IPS-11a (cell line): Measurements from ENCODE around the gene SPIN2B.
A peak's percentile ranks its signal among the peaks of the same experiment; 100 is the strongest.
"Not testable (repeated sequence)": the region's sequence is repeated elsewhere in the genome, so short reads cannot be mapped to it uniquely, and the experiment has no call there.

Source experiments
- H3K4me3 ChIP-seq: one replicate; pipeline ENCODE4 v1.5.1; 2013; ENCODE audit warnings: low read depth, low read length, control low read depth

The SPIN2B gene

GRCh38 chrX:57121162-57121755 is at the start of gene SPIN2B:
Gene SPIN2B, minus strand, starts transcription at chrX:57121548.
- H3K4me3 ChIP-seq: peak within 1 kb of the TSS; percentile 50

- H3K4me3 ChIP-seq: no peak overlapping the region
These were observed 35.2 kb upstream of the SPIN2B start for GRCh38 chrX:57156397-57157049.

DNA sequence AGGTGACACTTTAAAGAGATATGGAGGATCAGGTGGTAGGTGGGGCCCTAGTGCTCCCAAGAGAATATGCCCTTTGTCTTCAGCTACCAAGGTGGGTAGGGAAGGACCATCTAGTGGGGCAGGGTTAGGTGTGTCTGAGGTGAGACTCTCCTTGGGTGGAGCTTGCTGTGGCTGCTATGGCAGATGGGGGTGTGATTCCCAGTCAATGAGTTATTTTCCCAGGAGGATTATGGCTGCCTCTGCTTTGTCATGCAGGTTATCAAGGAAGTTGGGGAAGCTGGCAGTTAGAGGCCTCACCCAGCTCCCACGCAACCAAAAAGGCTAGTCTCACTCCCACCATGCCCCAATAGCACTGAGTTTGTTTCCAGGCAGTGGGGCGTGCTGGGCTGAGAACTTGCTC is 33.8 kb upstream of the SPIN2B start:
- H3K4me3 ChIP-seq: no peak overlapping the region

GRCh38 chrX:57152222-57152621 is 30.9 kb upstream of the SPIN2B start:
- not testable (repeated sequence) for H3K4me3 ChIP-seq

DNA sequence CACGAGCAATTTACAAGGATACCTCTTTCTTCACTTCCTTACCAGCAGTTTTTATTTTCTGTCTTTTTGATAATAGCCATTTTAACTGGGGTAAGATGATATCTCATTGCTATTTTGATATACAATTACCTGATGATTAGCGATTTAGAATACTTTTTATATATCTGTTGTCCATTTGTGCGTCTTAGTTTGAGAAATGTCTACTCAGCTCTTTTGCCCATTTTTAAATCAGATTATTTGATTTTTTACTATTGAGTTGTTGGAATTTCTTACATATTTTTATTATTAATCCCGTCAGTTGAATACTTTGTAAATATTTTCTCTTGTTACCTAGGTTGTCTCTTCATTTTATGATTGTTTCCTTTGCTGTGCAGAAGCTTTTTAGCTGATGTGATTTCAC is 17.3 kb upstream of the SPIN2B start:
- no peak overlapping the region for H3K4me3 ChIP-seq

GRCh38 chrX:57137501-57137900 is 16.2 kb upstream of the SPIN2B start:
- H3K4me3 ChIP-seq: peak overlapping the region; percentile 24

GRCh38 chrX:57137073-57137472 is 15.7 kb upstream of the SPIN2B start, which contains the start of gene SPIN2A:
Gene SPIN2A, minus strand, starts transcription at chrX:57137397. Its CDS starts 800 bp downstream, at chrX:57136597.
- H3K4me3 ChIP-seq: peak within 1 kb of the TSS; percentile 24

DNA sequence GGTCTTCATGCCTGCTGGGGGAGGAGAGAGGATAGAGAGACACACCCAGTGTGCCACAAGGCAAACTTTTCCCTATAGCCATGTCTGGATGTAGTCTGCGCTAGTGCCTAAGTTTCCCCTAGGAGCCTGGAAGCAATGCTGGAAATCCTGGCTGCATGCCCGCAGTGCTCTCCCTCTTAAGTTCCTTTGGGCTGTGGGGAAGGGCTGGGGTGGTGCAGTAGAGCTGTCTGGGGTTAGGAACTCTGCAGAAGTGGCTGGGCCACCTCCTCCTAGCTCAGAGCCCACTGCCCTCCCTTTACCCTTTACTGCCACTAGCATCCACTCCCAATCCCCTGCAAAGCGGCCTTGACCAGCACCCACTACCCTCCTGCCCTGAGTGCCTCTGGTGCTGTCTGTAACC is 15.2 kb upstream of the SPIN2B start:
- not testable (repeated sequence) for H3K4me3 ChIP-seq

- H3K4me3 ChIP-seq: no peak overlapping the region
These were observed 13.9 kb upstream of the SPIN2B start for GRCh38 chrX:57135287-57135686.

- H3K4me3 ChIP-seq: no peak overlapping the region
These were observed 13.4 kb upstream of the SPIN2B start for GRCh38 chrX:57134702-57135101.

DNA sequence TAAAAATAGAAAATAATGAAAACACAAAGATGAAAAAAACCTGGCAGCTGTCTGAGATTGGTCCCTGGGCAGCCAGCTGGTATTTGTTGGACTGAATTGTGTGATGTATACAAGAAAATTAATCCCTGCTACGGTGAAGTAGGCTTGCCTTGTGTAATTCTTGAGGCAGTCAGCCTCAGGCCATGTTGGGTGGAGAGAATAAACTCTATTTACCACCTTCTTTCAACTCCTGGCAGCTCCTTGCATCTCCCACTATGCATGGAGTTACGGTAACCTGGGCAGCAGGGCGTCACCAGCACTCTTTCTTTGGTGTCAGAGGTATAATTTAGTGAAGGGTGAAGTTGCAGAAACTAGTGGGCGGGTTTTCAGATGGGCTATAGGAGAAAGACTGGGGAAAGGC is 12.4 kb upstream of the SPIN2B start:
- no peak overlapping the region for H3K4me3 ChIP-seq

GRCh38 chrX:57133284-57133683 is 11.9 kb upstream of the SPIN2B start:
- not testable (repeated sequence) for H3K4me3 ChIP-seq

DNA sequence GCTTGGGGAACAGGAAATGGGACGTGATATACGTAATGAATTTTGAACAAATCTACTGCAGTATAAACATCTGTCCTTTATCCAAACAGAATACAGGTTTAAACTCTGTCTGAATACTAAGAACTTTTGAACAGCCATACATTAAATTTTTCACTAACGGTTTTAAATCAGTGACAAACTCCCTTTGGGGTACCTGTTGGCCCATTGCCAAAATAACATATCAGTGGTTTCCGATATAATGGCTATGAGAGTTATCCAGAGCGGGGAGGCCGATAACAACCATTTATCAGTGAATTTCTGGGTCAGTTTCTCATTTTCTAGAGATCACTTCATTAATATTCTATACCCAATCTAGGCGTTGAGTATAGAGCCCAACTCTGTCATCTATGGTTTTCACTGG is 10.7 kb upstream of the SPIN2B start:
- H3K4me3 ChIP-seq: no peak overlapping the region

DNA sequence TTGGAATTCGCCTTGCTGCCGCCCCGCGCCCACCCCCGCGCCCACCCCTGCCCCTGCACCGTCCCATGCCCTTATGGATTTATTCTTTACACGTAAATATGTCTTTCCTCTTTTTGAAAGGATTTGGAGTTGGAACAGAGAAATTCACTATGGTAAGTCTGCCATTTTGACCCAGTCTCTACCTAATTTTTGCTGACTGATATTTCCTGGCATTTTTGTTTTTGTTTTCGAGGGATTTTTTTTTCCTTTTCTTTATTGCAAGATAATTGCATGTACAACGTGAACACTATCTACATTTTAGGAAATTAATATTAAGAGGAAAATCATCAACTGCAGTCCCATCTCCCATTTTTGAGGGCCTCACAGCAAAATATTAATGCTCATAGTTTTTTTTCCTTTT is 468 bp upstream of the SPIN2B start:
- H3K4me3 ChIP-seq: peak overlapping the region; percentile 28

DNA sequence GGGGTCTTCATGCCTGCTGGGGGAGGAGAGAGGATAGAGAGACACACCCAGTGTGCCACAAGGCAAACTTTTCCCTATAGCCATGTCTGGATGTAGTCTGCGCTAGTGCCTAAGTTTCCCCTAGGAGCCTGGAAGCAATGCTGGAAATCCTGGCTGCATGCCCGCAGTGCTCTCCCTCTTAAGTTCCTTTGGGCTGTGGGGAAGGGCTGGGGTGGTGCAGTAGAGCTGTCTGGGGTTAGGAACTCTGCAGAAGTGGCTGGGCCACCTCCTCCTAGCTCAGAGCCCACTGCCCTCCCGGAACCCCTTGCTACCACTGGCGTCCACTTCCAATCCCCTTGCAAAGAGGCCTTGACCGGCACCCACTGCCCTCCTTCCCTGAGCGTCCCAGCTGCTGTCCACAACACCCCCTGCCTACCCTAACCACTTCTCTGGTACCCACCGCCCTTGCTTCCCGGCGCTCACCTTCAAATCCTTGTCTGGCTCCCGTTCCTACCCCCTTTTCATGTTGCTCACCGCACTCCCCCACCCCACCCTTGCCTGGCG is 658 bp downstream of the SPIN2B start:
- H3K4me3 ChIP-seq: peak overlapping the region; percentile 39

- no peak overlapping the region for H3K4me3 ChIP-seq
These were observed 1.9 kb downstream of the SPIN2B start for GRCh38 chrX:57119416-57119815.

- not testable (repeated sequence) for H3K4me3 ChIP-seq
These were observed 3.8 kb downstream of the SPIN2B start for GRCh38 chrX:57117566-57117965.

DNA sequence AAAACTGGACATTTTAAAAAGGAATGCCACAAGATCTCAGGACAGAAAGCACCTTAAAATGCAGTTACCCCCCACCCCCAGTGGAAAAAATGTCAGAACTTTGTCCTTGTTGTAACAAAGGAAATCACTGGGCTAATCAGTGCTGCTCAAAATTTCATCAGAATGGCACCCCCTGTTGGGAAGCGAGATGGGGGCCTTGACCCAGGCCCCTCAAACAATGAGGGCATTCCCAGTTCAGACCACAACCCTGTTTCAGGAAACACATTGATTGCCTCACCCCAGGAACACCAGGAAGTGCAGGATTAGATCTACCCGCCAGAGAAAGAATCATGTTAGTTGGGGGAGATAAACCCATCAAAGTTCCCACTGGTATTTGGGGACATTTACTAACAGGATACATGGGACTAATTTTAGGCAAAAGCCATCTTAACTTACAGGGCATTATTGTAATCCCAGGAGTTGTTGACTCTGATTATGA is 16.4 kb downstream of the SPIN2B start:
- H3K4me3 ChIP-seq: no peak overlapping the region

DNA sequence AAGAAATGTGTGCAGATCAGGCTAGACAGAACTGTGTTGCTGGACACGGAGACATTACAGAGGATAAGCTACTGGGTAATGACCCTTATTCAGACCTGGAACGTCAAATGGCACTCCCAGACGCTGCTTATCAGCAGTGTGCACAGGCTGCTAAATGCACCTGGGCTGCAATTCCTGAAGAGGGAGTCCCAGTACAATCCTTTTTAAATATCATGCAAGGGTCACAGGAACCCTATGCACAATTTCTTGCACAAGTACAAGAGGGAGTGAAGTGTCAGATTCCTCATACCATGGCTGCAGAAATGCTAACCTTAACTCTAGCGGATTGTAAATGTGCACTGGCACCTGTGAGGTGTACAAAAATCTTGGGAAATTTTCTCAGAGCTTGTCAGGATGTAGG is 16.9 kb downstream of the SPIN2B start:
- H3K4me3 ChIP-seq: no peak overlapping the region

- H3K4me3 ChIP-seq: no peak overlapping the region
These were observed 17.9 kb downstream of the SPIN2B start for GRCh38 chrX:57103489-57103888.

DNA sequence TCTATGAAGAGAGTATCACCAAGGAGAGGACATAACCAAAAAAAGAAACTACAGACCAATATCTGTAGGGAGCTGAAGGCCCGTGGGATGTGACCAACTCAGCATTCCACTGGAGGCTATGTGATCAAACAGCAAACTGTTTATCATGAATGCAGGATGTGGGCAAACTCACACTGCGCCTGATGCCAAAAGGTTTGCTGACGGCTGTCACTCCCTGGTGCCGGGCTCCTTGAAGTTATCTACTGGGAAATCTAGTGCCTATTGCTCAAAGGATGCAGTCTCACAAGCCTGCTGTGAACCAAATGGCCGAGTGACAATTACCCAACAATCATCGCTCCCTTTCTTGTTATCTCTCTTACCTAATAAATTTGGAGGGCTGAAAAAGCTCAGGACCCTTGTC is 18.4 kb downstream of the SPIN2B start:
- H3K4me3 ChIP-seq: not testable (repeated sequence)

DNA sequence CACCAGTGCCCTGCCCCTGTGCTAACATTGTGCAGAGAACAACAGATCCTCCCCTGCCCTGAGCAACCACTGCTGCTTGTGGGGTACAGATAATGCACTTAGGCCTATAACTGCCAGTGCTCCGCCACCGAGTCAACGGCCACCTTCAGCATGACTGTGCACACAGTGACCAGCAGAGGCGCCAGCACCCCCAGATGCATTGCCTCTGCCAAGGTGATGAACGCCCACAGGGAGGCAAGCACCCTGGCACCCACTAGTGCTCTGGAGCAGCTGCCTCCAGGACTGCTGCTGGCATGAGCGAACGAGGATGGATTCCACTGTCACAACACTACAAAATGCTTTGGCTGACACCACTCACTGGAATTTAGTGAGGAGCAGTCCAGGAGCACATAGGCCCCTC is 38.2 kb downstream of the SPIN2B start:
- H3K4me3 ChIP-seq: no peak overlapping the region
